Fibroblast of lung (primary cell): Measurements from ENCODE around the gene KCNN3.

Source experiments
- CTCF ChIP-seq, 2 donors: IDR thresholded peaks in 1 of 2; conservative IDR thresholded peaks in 1 of 2; 1 replicate in 1 of 2; 2 replicates in 1 of 2; pipeline ENCODE4 v1.5.1; 2011 to 2012; ENCODE audit warnings: low read length in 2 of 2, control low read depth in 1 of 2, inconsistent platforms in 1 of 2, low read depth in 1 of 2, mild to moderate bottlenecking in 1 of 2
- EZH2 ChIP-seq: IDR thresholded peaks from 2 replicates; pipeline ENCODE4 v1.5.1; 2012; ENCODE audit warnings: low read length, control low read depth, mild to moderate bottlenecking; ENCODE audit errors: missing control alignments

GRCh38 chr1:154735804-154736168, 134.3 kb downstream of the KCNN3 start:
- no peak for TF ChIP-seq CTCF (conservative IDR thresholded peaks at IDR 0.05 in 1 of 2, IDR thresholded peaks at IDR 0.05 in 1 of 2; ENCODE audit: low read depth in 1 of 2, low read length in 2 of 2)
- TF ChIP-seq EZH2, result no peak
